Endometrial microvascular endothelial cells (primary cell): ENCODE data around the gene APOBR. TPM values are rescaled to one million over a fixed set of nuclear protein-coding genes. Genes with fewer than 3 reads are reported as not detected.
"Not testable (repeated sequence)": the region's sequence is repeated elsewhere in the genome, so short reads cannot be mapped to it uniquely, and the experiment has no call there.

Experiments used
- in situ Hi-C: cut with HindIII; loops from 2 replicates; pipeline ENCODE4 v1.10.0; 2017; ENCODE audit warnings: low sequenced_read_pairs, low pct_unique_long_range_greater_than_20kb; ENCODE audit errors: inconsistent ontology term
- total RNA-seq: library from RNA; depleted of rRNA; stranded (reverse); fragments of >200 nt; gene quantifications from one replicate; pipeline ENCODE4 v1.2.3, GENCODE V29; 2015; ENCODE audit errors: inconsistent ontology term

The APOBR gene
- total RNA-seq, 1 donor from 2014 or later: not detected

- in situ Hi-C loops: no loop called here
Observed at GRCh38 chr16:28497861-28498599, 3.6 kb downstream of the APOBR start.

DNA sequence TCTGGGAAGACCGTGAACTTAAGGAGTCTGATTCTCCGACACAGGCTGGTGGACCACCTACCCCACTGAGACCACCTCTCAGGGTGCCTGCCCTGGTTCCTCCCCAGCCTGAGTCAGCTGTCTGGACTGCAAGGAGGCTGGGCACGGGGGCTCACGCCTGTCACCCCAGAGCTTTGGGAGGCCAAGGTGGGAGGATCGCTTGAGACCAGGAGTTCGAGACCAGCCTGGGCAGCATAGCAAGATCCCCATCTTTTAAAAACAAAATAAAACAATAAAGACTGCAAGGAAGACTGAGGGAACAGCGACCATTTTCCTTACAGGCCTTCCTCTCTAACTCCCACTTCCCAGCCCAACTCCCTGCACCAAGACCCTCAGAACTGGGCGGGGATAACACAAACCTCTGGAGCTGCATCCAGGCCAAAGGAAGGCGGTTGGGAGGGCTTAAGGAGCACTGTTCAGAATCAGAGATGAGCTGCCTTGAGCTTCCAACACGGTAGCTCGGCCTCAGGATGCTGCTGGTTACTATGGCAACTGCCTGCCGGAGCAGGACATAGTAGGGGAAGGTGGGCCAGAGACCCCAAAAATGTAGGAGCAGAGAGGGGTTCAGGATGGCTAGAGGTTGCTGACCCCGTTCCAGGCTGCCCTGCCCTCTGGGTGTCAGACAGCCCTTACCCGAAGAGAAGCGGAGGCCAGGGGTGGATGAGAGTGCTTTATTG is 4.4 kb downstream of the APOBR start:
- in situ Hi-C loops: no loop called here

GRCh38 chr16:28499854-28500253 is 5.4 kb downstream of the APOBR start:
- in situ Hi-C loops: no loop called here

- in situ Hi-C loops: not testable (repeated sequence)
Observed at GRCh38 chr16:28500476-28501180, 6.2 kb downstream of the APOBR start.

GRCh38 chr16:28501258-28502232 is 7.1 kb downstream of the APOBR start:
- in situ Hi-C loops: no loop called here

DNA sequence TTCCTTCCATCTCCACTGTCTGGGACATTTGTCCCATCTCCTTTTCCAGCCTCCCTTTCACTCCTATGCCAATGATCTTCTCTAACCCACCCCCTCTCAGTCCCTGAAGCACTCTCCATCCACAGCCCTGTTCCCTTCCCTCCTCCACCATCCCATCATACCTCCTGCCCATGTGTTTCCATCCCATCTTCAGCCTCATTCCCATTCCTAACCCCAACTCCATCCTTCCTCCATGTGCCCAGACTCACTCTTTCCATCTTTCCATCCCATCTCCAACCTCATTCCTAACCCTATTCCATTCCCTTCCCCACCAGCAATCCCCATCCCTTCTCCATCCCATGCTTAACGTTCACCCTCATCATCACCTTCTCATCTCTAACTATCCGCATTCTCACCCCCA is 7.8 kb downstream of the APOBR start:
- in situ Hi-C loops: no loop called here

- in situ Hi-C loops: no loop called here
Observed at GRCh38 chr16:28503470-28504259, 9.2 kb downstream of the APOBR start.

DNA sequence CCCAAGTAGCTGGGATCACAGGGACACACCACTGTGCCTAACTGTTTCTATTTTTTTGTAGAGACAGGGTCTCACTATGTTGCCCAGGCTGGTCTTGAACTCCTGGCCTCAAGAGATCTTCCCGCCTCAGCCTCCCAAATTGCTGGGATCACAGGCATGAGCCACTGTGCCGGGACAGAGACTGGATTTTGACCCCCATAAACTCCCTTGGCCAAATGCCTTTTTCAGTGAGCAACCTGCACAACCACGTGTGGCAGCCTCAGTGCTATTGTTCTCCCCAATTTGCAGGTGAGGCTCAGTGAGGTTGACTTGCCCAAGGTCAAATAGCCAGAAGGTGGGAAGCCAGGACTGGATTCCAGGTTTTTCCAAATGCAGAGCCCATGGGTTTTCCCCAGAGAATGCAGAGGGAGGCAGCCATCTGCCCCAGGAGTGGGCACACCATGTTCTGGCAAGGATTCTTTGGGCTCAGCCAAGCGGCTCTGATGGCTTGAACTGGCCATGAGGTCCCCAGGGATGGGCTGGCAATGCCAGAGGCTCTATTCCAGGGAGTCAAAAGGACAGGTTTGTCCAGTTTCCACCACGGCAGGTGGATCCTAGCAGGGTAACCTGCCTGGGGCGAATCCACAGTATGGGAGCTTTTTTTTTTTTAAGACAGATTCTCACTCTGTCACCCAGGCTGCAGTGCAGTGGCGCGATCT is 10.4 kb downstream of the APOBR start:
- in situ Hi-C loops: no loop called here

DNA sequence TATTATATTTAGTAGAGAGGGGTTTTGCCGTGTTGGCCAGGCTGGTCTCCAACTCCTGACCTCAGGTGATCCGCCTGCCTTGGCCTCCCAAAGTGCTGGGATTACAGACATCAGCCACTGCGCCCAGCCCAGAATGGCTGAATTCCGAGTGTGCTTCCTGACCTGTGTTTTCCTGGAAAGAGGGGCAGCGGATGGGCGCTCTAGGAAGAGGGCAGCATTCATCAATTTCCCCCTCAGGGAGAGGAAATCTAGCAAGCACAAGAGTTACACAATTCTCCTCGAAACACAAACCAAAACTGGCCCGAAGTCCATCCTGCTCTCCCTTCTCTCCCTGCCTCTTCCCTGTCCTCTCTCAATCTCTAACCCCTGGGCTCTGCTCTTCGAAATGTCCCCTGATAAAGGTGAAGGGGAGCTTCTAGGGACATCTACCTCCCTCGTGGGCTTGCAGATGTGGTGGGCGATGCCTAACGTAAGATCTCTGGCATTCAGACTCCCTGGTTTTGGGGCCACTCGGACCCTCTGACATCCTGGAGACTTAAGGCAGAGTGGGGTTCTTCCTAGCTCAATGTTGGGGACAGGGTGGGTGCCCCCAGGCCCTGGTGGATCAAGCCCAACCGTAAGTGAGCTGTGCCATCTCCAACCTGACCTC is 11.2 kb downstream of the APOBR start:
- in situ Hi-C loops: no loop called here

DNA sequence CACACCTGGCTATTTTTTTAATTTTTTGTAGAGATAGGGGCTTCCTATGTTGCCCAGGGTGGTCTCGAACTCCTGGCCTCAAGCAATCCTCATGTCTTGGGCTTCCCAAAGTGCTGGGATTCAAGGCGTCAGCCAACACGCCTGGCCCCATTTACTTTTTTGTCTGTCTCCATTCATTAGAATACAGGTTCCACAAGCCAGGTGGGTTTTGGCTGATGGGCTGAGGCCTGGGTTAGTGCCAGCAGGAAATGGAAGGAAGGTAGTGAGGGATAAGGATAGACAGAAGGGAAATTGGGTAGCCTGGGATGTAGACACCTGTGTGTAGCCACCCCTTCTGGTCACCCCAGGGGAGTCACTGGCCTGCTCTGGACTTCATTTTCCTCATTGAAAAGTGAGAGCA is 16.6 kb downstream of the APOBR start:
- in situ Hi-C loops: no loop called here

DNA sequence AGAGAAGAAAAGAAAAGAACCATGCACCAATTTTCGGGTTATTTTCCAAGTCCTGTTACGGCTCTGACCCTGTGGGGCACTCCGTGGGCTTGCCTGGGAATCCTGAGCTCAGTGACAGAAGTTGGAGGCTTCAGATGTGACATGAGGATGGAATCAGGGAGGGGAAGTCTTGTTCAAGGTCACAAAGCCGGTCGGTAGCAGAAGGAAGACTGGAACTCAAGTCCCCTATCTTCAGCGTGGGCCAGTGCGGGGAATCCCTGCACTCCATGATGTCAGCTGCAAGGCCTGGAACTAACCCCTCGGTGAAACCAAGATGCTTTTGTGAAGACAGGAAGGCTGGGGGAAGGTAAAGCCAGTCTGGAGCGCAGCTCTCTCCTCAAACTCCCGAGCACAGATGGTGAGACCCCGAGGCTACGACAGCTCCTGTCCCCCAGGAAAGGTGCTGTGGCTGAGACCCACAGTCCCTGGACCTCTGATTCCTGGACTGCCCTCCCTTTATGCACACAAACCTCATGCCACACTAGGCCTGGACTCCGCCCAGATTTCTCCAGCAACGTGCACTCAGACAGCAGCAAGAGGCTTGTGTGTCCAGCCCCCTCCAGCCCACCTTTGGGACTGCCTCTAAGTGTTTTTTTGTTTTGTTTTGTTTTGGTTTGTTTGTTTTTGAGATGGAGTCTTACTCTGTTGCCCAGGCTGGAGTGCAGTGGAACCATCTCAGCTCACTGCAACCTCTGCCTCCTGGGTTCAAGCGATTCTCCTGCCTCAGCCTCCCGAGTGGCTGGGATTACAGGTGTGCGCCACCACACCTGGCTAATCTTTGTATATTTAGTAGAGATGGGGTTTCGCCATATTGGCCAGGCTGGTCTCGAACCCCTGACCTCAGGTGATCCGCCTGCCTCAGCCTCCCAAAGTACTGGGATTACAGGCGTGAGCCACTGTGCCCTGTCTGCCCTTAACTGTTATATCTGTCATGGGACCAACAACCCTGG is 17.7 kb downstream of the APOBR start:
- in situ Hi-C loops: no loop called here

DNA sequence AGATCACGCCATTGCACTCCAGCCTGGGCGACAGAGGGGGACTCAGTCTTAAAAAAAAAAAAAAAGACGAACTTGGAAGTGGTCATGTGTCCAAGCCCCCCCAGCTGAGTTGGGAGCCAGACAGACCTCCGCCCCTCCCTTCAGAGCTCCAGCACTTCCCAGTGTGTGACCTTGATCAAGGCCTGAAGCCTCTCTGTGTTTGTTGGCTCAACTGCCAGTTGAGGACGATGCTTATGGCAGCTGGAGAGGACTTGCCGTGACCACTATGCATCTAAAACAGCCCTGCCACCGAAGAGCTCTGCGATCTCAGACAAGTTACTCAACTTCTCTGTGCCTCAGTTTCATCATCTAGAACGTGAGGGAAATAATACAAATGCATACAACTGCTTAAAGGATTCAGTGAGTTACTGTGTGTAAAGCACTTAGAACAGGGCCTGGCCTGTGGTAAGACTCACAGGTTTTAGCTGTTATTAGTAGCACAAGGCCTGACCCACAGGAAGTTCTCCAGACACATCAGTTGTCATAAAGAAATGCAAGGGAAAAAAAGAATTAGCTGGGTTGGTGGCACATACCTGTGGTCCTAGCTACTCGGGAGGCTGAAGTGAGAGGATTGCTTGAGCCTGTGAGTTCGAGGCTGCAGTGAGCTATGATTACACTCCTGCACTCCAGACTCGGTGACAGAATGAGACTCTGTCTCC is 19.2 kb downstream of the APOBR start:
- in situ Hi-C loops: no loop called here

- in situ Hi-C loops: no loop called here
Observed at GRCh38 chr16:28514246-28514645, 19.8 kb downstream of the APOBR start.

DNA sequence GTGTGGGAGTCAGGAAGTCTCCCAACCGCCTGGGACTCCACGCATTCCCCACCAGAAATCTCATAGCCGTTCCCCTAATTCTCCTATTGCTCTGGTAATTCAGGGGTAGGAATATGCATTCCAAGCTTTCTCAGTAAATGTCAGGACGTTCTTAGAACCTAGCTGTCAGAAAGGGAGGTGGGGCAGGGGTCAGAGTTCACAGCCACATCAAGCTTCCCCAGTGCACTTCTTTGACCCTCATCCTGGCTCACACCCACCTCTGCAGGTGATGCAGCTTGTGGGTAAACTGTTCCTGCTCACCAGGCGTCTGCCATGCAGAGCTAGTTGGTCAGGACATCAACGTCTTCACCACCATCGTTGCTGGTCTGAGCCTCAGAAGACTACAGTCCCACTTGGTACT is 26.2 kb downstream of the APOBR start:
- in situ Hi-C loops: no loop called here

DNA sequence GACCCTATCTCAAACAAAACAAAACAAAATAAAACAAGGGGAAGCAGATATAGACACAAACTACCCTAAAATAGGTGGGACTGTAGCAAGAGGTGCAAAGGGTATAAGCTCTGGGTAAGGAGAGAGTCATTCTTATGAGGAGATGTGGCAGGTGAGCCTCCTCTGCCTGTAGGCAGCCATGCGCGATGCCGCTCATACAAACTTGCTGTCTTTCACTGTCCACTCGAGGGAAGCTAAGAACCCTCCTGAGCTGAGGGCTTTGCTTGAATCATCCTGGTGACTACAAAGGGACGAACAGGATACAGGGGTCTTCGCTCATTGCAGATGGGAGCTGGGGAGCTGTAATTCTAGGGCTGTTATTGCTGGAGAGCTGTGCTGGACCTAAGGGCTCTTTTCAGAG is 27.0 kb downstream of the APOBR start:
- in situ Hi-C loops: no loop called here
